Neural progenitor cell (in vitro differentiated cells): Measurements from ENCODE around the gene RELN. TPM values are rescaled to one million over a fixed set of nuclear protein-coding genes. Genes with fewer than 3 reads are reported as not detected.

Experiments used
- DNase-seq: peaks from one replicate; pipeline ENCODE4 v3.0.0-alpha.2; 2016; ENCODE audit warnings: low spot score
- H2AFZ ChIP-seq: fragments of 200-600 bp; sonication (generic); replicated peaks from 2 replicates; pipeline ENCODE4 v1.6.1; 2016; ENCODE audit warnings: antibody characterized with exemption
- H3F3A ChIP-seq: fragments of 200-600 bp; sonication (generic); 2 replicates; pipeline ENCODE4 v1.6.1; 2016; ENCODE audit warnings: antibody characterized with exemption, low read depth
- H3K27ac ChIP-seq: fragments of 200-600 bp; sonication (generic); 2 replicates; pipeline ENCODE4 v1.5.1; 2016; ENCODE audit warnings: mild to moderate bottlenecking
- H3K27me3 ChIP-seq: fragments of 200-600 bp; sonication (generic); 2 replicates; pipeline ENCODE4 v1.6.1; 2016; ENCODE audit warnings: mild to moderate bottlenecking, moderate library complexity
- H3K36me3 ChIP-seq: fragments of 200-600 bp; sonication (generic); 2 replicates; pipeline ENCODE4 v1.5.1; 2016
- H3K4me1 ChIP-seq: fragments of 200-600 bp; sonication (generic); 2 replicates; pipeline ENCODE4 v1.6.1; 2016; ENCODE audit warnings: mixed run types
- H3K4me2 ChIP-seq: fragments of 200-600 bp; sonication (generic); 2 replicates; pipeline ENCODE4 v1.6.1; 2016
- H3K4me3 ChIP-seq: fragments of 200-600 bp; sonication (generic); 2 replicates; pipeline ENCODE4 v1.5.1; 2016
- H3K79me2 ChIP-seq: fragments of 200-600 bp; sonication (generic); 2 replicates; pipeline ENCODE4 v1.6.1; 2016; ENCODE audit warnings: low read depth
- H3K9ac ChIP-seq: fragments of 200-600 bp; sonication (generic); 2 replicates; pipeline ENCODE4 v1.6.1; 2016
- H3K9me3 ChIP-seq: fragments of 200-600 bp; sonication (generic); 2 replicates; pipeline ENCODE4 v1.5.1; 2016; ENCODE audit warnings: low read depth
- H4K20me1 ChIP-seq: fragments of 200-600 bp; sonication (generic); 2 replicates; pipeline ENCODE4 v1.6.1; 2016; ENCODE audit warnings: low read depth
- H3K27ac Mint-ChIP-seq: 3 replicates; pipeline ENCODE4 v1.8.0; 2021; ENCODE audit warnings: mixed read lengths
- H3K27me3 Mint-ChIP-seq: 2 replicates; pipeline ENCODE4 v1.8.0; 2022; ENCODE audit warnings: low read depth, mild to moderate bottlenecking, inconsistent platforms, moderate library complexity, mixed read lengths; ENCODE audit not compliant: insufficient read depth
- H3K36me3 Mint-ChIP-seq: 3 replicates; pipeline ENCODE4 v1.8.0; 2021; ENCODE audit warnings: mixed read lengths
- H3K4me1 Mint-ChIP-seq: 3 replicates; pipeline ENCODE4 v1.8.0; 2021; ENCODE audit warnings: mixed read lengths
- H3K4me3 Mint-ChIP-seq: 3 replicates; pipeline ENCODE4 v1.8.0; 2021; ENCODE audit warnings: mild to moderate bottlenecking, moderate library complexity, mixed read lengths
- H3K9me3 Mint-ChIP-seq: 3 replicates; pipeline ENCODE4 v1.8.0; 2020; ENCODE audit warnings: mixed read lengths
- CTCF ChIP-seq: fragments of 200-600 bp; sonication (generic); IDR thresholded peaks from 2 replicates; pipeline ENCODE4 v1.5.1; 2017; ENCODE audit warnings: antibody characterized with exemption, mild to moderate bottlenecking
- EZH2 ChIP-seq: fragments of 200-600 bp; sonication (generic); IDR thresholded peaks from 2 replicates; pipeline ENCODE4 v1.6.1; 2017; ENCODE audit warnings: antibody characterized with exemption, mild to moderate bottlenecking, moderate library complexity
- EZH2phosphoT487 ChIP-seq: fragments of 200-600 bp; sonication (generic); IDR thresholded peaks from 2 replicates; pipeline ENCODE4 v1.6.1; 2017; ENCODE audit warnings: antibody characterized with exemption
- total RNA-seq: library from RNA; depleted of rRNA; stranded (reverse); fragments of >200 nt; gene quantifications from 2 replicates; pipeline ENCODE4 v1.2.3, GENCODE V29; 2015; ENCODE audit warnings: low replicate concordance

The RELN gene
- total RNA-seq, 1 donor from 2014 or later, result 0.02 TPM

GRCh38 chr7:103851357-103851756 is 138.1 kb downstream of the RELN start:
- no peaks in the 10 kb centered on the region for H3K36me3 Mint-ChIP-seq
- no peak overlapping the region for H3K27ac ChIP-seq
- TF ChIP-seq CTCF (no peak), EZH2 (no peak), EZH2phosphoT487 (no peak)
- no peaks in the 10 kb centered on the region for H3F3A ChIP-seq
- H3K4me2 ChIP-seq, result no peak overlapping the region
- DNase-seq, result peak; percentile 63
- no peak overlapping the region for H3K4me3 Mint-ChIP-seq
- no peak overlapping the region for H3K4me3 ChIP-seq
- H3K27me3 ChIP-seq, result no peaks in the 10 kb centered on the region
- no peaks in the 10 kb centered on the region for H3K4me1 ChIP-seq
- no peaks in the 10 kb centered on the region for H3K9me3 ChIP-seq
- no peaks in the 10 kb centered on the region for H4K20me1 ChIP-seq
- no peaks in the 10 kb centered on the region for H3K36me3 ChIP-seq
- H2AFZ ChIP-seq, result no peak overlapping the region
- peaks cover 2% of the 10 kb centered on the region for H3K9me3 Mint-ChIP-seq
- H3K4me1 Mint-ChIP-seq, result no peaks in the 10 kb centered on the region
- peaks cover 3% of the 10 kb centered on the region for H3K27me3 Mint-ChIP-seq
- H3K9ac ChIP-seq, result no peak overlapping the region
- H3K27ac Mint-ChIP-seq, result no peak overlapping the region
- no peaks in the 10 kb centered on the region for H3K79me2 ChIP-seq

GRCh38 chr7:103843689-103844480 is 145.6 kb downstream of the RELN start:
- no peak overlapping the region for H3K4me2 ChIP-seq
- H3K36me3 ChIP-seq, result no peaks in the 10 kb centered on the region
- Mint-ChIP-seq H3K4me1 (no peaks in the 10 kb centered on the region), H3K27ac (no peak overlapping the region), H3K36me3 (no peaks in the 10 kb centered on the region), H3K9me3 (peaks cover 5% of the 10 kb centered on the region), H3K4me3 (no peak overlapping the region), H3K27me3 (peaks cover 2% of the 10 kb centered on the region)
- H3K4me3 ChIP-seq, result no peak overlapping the region
- H3K9ac ChIP-seq, result no peak overlapping the region
- no peaks in the 10 kb centered on the region for H3K9me3 ChIP-seq
- no peaks in the 10 kb centered on the region for H3K79me2 ChIP-seq
- H3K27me3 ChIP-seq, result no peaks in the 10 kb centered on the region
- no peaks in the 10 kb centered on the region for H3K4me1 ChIP-seq
- DNase-seq, result no peak
- no peaks in the 10 kb centered on the region for H3F3A ChIP-seq
- no peaks in the 10 kb centered on the region for H4K20me1 ChIP-seq
- TF ChIP-seq EZH2, result no peak
- TF ChIP-seq EZH2phosphoT487, result no peak
- no peak for TF ChIP-seq CTCF
- no peak overlapping the region for H2AFZ ChIP-seq
- H3K27ac ChIP-seq, result no peak overlapping the region

GRCh38 chr7:103833401-103833800 is 156.1 kb downstream of the RELN start:
- Histone ChIP-seq H3K4me2 (no peak overlapping the region), H3K4me1 (no peaks in the 10 kb centered on the region), H3K9me3 (no peaks in the 10 kb centered on the region), H4K20me1 (no peaks in the 10 kb centered on the region), H3K79me2 (no peaks in the 10 kb centered on the region), H3K4me3 (no peak overlapping the region), H3K27ac (no peak overlapping the region), H3K36me3 (no peaks in the 10 kb centered on the region), H2AFZ (no peak overlapping the region), H3K9ac (no peak overlapping the region), H3K27me3 (no peaks in the 10 kb centered on the region), H3F3A (no peaks in the 10 kb centered on the region)
- Mint-ChIP-seq H3K4me1 (no peaks in the 10 kb centered on the region), H3K36me3 (no peaks in the 10 kb centered on the region), H3K27me3 (no peaks in the 10 kb centered on the region), H3K9me3 (no peaks in the 10 kb centered on the region), H3K27ac (no peak overlapping the region), H3K4me3 (no peak overlapping the region)
- TF ChIP-seq CTCF, result no peak
- no peak for TF ChIP-seq EZH2phosphoT487
- TF ChIP-seq EZH2, result no peak
- no peak for DNase-seq
